K562 (cell line): ENCODE measurements around the gene ILF3. TPM values are rescaled to one million over a fixed set of nuclear protein-coding genes. Genes with fewer than 3 reads are reported as not detected.

ENCODE experiments used
- ARHGAP35 ChIP-seq: fragments of 450-650 bp; IDR thresholded peaks from 2 replicates; pipeline ENCODE4 v1.6.1; 2018; ENCODE audit not compliant: partially characterized antibody
- ATF7 ChIP-seq: fragments of 450-650 bp; IDR thresholded peaks from 2 replicates; pipeline ENCODE4 v1.7.1; 2014; ENCODE audit warnings: mild to moderate bottlenecking, moderate library complexity
- BCOR ChIP-seq: fragments of 450-650 bp; IDR thresholded peaks from 2 replicates; pipeline ENCODE4 v1.6.1; 2016
- C11orf30 ChIP-seq: fragments of 450-650 bp; IDR thresholded peaks from 2 replicates; pipeline ENCODE4 v1.6.1; 2016; ENCODE audit warnings: low read depth, mild to moderate bottlenecking
- CREM ChIP-seq: IDR thresholded peaks from 2 replicates; pipeline ENCODE4 v1.6.1; 2014; ENCODE audit warnings: antibody characterized with exemption, low read depth
- EGR1 ChIP-seq: fragments of 450-650 bp; conservative IDR thresholded peaks from 2 replicates; pipeline ENCODE4 v1.6.1; 2017; ENCODE audit warnings: mild to moderate bottlenecking
- FOXK2 ChIP-seq, 2 experiments: fragments of 450-650 bp; IDR thresholded peaks in 1 of 2; conservative IDR thresholded peaks in 1 of 2; 2 replicates each; pipeline ENCODE4 v1.6.1; 2016; ENCODE audit warnings: low read depth in 2 of 2, mild to moderate bottlenecking in 1 of 2
- KDM1A ChIP-seq, 2 experiments: fragments of 450-650 bp; IDR thresholded peaks; 2 replicates each; pipeline ENCODE4 v1.6.1; 2016; ENCODE audit warnings: mild to moderate bottlenecking in 2 of 2
- L3MBTL2 ChIP-seq: fragments of 450-650 bp; IDR thresholded peaks from 2 replicates; pipeline ENCODE4 v1.6.1; 2016; ENCODE audit warnings: mild to moderate bottlenecking, moderate library complexity
- LEF1 ChIP-seq: fragments of 450-650 bp; IDR thresholded peaks from 2 replicates; pipeline ENCODE4 v1.6.1; 2016; ENCODE audit warnings: mild to moderate bottlenecking
- MEIS2 ChIP-seq: fragments of 450-650 bp; IDR thresholded peaks from 2 replicates; pipeline ENCODE4 v1.6.1; 2014; ENCODE audit warnings: mild to moderate bottlenecking; ENCODE audit not compliant: partially characterized antibody
- NFE2 ChIP-seq: IDR thresholded peaks from 2 replicates; pipeline ENCODE4 v1.6.1; 2014; ENCODE audit warnings: antibody characterized with exemption, low read depth
- STAT5A ChIP-seq: IDR thresholded peaks from 2 replicates; pipeline ENCODE4 v1.6.1; 2012; ENCODE audit warnings: low read length, inconsistent platforms, borderline replicate concordance
- ZNF12 ChIP-seq: sonication (generic); formaldehyde crosslinking; IDR thresholded peaks from 2 replicates; pipeline ENCODE4 v1.4.0; 2020; ENCODE audit warnings: mild to moderate bottlenecking, missing genetic modification reagents
- polyA plus RNA-seq, 8 experiments: library from polyadenylated mRNA; depleted of rRNA in 4 of 8; stranded (reverse) in 5 of 8; unstranded in 3 of 8; fragments of >200 nt; fragmentation: Nextera tagmentation in 2 of 8; fragmentation: Illumina TruSeq in 1 of 8; extraction: Ambion mirVana in 2 of 8; extraction: Trizol in 1 of 8; gene quantifications; 2 replicates each; pipeline versions ENCODE4 v1.2.1 to v1.2.3, GENCODE V29; 2011 to 2014; ENCODE audit warnings: inconsistent platforms in 1 of 8, missing spikeins in 1 of 8
- total RNA-seq, 7 experiments: library from RNA; depleted of rRNA in 6 of 7; stranded (reverse); fragments of >200 nt in 6 of 7; fragmentation: Illumina TruSeq in 2 of 7; extraction: Trizol in 2 of 7; gene quantifications; 2 replicates each; pipeline versions ENCODE4 v1.2.1 to v1.2.3, GENCODE V29; 2011 to 2021; ENCODE audit warnings: low replicate concordance in 1 of 7
- TF ChIP-seq, protein P1 (sequence below): fragments of 250-450 bp; sonication (Bioruptor Pico); IDR thresholded peaks from 2 replicates; pipeline ENCODE4 v1.8.0; 2022; ENCODE audit warnings: inconsistent platforms, mild to moderate bottlenecking, moderate library complexity, borderline replicate concordance
- TF ChIP-seq, protein P2 (sequence below): sonication (generic); formaldehyde crosslinking; IDR thresholded peaks from 2 replicates; pipeline ENCODE4 v1.8.1; 2023; ENCODE audit warnings: mild to moderate bottlenecking, missing genetic modification reagents
- TF ChIP-seq, protein P3 (sequence below): fragments of 450-650 bp; IDR thresholded peaks from 2 replicates; pipeline ENCODE4 v1.6.1; 2016; ENCODE audit warnings: low read depth

ILF3 gene
- total and polyA plus RNA-seq, 9 of the 15 experiments (the other 6 are each of a cell fraction or from before 2014, with no cell fraction given) = 26.0 to 453 (median 175) TPM

DNA sequence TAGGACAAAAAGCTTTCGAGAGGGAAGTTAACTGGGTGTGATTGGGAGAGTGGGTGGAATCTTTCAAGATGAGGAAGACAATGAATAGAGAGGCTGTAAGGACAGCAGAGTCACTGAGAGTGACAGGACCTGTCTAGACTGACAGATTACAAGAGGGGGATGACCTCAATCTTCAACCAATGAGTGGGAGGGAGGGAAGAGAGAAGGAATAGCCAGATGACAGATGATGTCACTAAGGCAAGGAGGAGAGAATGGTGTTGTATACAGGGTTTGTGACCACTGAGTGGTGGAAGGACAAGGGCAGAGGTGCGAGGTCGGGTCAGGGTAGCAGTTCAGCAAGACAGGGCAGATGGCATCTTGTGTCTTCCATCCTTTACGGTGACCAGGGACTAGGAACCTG is 5.8 kb upstream of the ILF3 start (continued):
- TF ChIP-seq STAT5A (no peak), CREM (peak; percentile 68), L3MBTL2 (peak; percentile 60; the same call in 1 of the 2 replicates), ATF7 (peak; percentile 90), BCOR (no peak), EGR1 (peak; percentile 80), LEF1 (peak; percentile 29; the same call in 1 of the 2 replicates), ARHGAP35 (peak; percentile 81), KDM1A (IDR thresholded peaks at IDR 0.05) (peak in 1 of 2 experiments; percentile 29; a peak in 1 of 4 replicates), ZNF12 (CRISPR knock-in tag) (no peak), C11orf30 (no peak), MEIS2 (peak; percentile 98), NFE2 (peak; percentile 44; the same call in 1 of the 2 replicates), FOXK2 (conservative IDR thresholded peaks at IDR 0.05 in 1 of 2, IDR thresholded peaks at IDR 0.05 in 1 of 2; ENCODE audit: low read depth in 2 of 2) (peak; percentile 55 to 77; a peak in 3 of 4 replicates)
- TF ChIP-seq, protein P1, sequence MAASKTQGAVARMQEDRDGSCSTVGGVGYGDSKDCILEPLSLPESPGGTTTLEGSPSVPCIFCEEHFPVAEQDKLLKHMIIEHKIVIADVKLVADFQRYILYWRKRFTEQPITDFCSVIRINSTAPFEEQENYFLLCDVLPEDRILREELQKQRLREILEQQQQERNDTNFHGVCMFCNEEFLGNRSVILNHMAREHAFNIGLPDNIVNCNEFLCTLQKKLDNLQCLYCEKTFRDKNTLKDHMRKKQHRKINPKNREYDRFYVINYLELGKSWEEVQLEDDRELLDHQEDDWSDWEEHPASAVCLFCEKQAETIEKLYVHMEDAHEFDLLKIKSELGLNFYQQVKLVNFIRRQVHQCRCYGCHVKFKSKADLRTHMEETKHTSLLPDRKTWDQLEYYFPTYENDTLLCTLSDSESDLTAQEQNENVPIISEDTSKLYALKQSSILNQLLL (CRISPR knock-in tag) = no peak
- TF ChIP-seq, protein P2, sequence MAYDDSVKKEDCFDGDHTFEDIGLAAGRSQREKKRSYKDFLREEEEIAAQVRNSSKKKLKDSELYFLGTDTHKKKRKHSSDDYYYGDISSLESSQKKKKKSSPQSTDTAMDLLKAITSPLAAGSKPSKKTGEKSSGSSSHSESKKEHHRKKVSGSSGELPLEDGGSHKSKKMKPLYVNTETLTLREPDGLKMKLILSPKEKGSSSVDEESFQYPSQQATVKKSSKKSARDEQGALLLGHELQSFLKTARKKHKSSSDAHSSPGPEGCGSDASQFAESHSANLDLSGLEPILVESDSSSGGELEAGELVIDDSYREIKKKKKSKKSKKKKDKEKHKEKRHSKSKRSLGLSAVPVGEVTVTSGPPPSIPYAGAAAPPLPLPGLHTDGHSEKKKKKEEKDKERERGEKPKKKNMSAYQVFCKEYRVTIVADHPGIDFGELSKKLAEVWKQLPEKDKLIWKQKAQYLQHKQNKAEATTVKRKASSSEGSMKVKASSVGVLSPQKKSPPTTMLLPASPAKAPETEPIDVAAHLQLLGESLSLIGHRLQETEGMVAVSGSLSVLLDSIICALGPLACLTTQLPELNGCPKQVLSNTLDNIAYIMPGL (CRISPR knock-in tag) = no peak
- TF ChIP-seq, protein P3, sequence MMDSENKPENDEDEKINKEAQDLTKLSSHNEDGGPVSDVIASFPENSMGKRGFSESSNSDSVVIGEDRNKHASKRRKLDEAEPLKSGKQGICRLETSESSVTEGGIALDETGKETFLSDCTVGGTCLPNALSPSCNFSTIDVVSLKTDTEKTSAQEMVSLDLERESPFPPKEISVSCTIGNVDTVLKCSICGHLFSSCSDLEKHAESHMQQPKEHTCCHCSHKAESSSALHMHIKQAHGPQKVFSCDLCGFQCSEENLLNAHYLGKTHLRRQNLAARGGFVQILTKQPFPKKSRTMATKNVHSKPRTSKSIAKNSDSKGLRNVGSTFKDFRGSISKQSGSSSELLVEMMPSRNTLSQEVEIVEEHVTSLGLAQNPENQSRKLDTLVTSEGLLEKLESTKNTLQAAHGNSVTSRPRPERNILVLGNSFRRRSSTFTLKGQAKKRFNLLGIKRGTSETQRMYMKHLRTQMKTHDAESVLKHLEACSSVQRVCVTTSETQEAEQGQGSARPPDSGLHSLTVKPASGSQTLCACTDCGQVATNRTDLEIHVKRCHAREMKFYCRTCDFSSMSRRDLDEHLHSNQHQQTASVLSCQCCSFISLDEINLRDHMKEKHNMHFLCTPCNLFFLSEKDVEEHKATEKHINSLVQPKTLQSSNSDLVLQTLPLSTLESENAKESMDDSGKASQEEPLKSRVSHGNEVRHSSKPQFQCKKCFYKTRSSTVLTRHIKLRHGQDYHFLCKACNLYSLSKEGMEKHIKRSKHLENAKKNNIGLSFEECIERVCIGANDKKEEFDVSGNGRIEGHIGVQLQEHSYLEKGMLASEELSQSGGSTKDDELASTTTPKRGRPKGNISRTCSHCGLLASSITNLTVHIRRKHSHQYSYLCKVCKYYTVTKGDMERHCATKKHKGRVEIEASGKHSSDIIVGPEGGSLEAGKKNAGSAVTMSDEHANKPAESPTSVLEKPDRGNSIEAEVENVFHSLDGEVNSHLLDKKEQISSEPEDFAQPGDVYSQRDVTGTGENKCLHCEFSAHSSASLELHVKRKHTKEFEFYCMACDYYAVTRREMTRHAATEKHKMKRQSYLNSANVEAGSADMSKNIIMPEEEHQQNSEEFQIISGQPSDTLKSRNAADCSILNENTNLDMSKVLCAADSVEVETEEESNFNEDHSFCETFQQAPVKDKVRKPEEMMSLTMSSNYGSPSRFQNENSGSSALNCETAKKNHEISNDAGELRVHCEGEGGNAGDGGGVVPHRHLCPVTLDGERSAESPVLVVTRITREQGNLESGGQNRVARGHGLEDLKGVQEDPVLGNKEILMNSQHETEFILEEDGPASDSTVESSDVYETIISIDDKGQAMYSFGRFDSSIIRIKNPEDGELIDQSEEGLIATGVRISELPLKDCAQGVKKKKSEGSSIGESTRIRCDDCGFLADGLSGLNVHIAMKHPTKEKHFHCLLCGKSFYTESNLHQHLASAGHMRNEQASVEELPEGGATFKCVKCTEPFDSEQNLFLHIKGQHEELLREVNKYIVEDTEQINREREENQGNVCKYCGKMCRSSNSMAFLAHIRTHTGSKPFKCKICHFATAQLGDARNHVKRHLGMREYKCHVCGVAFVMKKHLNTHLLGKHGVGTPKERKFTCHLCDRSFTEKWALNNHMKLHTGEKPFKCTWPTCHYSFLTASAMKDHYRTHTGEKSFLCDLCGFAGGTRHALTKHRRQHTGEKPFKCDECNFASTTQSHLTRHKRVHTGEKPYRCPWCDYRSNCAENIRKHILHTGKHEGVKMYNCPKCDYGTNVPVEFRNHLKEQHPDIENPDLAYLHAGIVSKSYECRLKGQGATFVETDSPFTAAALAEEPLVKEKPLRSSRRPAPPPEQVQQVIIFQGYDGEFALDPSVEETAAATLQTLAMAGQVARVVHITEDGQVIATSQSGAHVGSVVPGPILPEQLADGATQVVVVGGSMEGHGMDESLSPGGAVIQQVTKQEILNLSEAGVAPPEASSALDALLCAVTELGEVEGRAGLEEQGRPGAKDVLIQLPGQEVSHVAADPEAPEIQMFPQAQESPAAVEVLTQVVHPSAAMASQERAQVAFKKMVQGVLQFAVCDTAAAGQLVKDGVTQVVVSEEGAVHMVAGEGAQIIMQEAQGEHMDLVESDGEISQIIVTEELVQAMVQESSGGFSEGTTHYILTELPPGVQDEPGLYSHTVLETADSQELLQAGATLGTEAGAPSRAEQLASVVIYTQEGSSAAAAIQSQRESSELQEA = peak; percentile 71; the same call in 1 of the 2 replicates
